Transverse colon (tissue), 4 donors: ENCODE results near the gene NFAM1.

ENCODE experiments used
- EP300 ChIP-seq: sonication (generic); formaldehyde crosslinking; IDR thresholded peaks from one replicate; pipeline ENCODE4 v1.6.1; 2017; ENCODE audit warnings: antibody characterized with exemption, low read depth
- POLR2A ChIP-seq: fragments of 450-650 bp; IDR thresholded peaks from one replicate; pipeline ENCODE4 v1.6.1; 2016; ENCODE audit warnings: antibody characterized with exemption, mild to moderate bottlenecking, moderate library complexity
- POLR2AphosphoS5 ChIP-seq, 3 donors: sonication (generic); formaldehyde crosslinking; IDR thresholded peaks; one replicate each; pipeline ENCODE4 v1.6.1; 2016; ENCODE audit warnings: antibody characterized with exemption in 3 of 3
- TF ChIP-seq, protein P1 (sequence below), 5 experiments: fragments of 200-600 bp in 3 of 5; fragments of 450-650 bp in 2 of 5; sonication (generic) in 3 of 5; IDR thresholded peaks; 1 replicate in 2 of 5; 2 replicates in 3 of 5; pipeline ENCODE4 v1.5.1; 2016 to 2017; ENCODE audit warnings: antibody characterized with exemption in 5 of 5, inconsistent platforms in 3 of 5, mild to moderate bottlenecking in 2 of 5, moderate library complexity in 1 of 5

DNA sequence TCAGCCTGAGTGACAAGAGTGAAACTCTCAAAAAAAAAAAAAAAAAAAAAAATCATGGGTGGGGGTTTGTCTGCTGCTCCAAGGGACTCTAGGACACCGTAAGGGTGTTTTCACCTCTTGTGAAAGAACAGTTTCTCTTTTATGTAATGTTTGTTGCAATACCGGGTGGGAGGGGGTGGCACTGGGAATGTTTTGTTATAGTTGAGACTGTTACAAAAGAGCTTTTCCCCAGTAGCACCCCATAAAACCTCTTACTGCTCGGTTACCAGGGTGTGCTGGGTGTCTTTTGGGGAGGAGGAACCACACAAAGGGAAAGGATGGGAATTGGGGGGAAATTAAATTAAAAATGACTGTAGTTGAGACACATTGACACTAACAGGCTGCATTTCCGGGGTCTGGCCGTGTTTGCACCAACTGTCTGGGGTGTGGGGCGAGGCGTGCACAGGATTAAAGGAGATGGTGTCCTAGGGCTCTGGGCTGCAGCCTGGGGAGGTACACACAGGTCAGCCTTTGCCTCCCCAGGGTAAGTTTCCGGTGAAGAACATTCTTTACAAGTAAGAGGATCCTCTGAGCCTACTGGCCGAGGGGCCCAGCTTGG, 1.6 kb downstream of the NFAM1 start:
- TF ChIP-seq POLR2A: no peak
- TF ChIP-seq, protein P1, sequence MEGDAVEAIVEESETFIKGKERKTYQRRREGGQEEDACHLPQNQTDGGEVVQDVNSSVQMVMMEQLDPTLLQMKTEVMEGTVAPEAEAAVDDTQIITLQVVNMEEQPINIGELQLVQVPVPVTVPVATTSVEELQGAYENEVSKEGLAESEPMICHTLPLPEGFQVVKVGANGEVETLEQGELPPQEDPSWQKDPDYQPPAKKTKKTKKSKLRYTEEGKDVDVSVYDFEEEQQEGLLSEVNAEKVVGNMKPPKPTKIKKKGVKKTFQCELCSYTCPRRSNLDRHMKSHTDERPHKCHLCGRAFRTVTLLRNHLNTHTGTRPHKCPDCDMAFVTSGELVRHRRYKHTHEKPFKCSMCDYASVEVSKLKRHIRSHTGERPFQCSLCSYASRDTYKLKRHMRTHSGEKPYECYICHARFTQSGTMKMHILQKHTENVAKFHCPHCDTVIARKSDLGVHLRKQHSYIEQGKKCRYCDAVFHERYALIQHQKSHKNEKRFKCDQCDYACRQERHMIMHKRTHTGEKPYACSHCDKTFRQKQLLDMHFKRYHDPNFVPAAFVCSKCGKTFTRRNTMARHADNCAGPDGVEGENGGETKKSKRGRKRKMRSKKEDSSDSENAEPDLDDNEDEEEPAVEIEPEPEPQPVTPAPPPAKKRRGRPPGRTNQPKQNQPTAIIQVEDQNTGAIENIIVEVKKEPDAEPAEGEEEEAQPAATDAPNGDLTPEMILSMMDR (IDR thresholded peaks at IDR 0.05): no peak
- no peak for TF ChIP-seq POLR2AphosphoS5 (IDR thresholded peaks at IDR 0.05)
- no peak for TF ChIP-seq EP300
